ENCODE data around the gene REXO1. TPM values are rescaled to one million over a fixed set of nuclear protein-coding genes. Genes with fewer than 3 reads are reported as not detected.

Gene REXO1
- total RNA-seq, 1 experiment from 2014 or later: 56.8 TPM

GRCh38 chr19:1849886-1850398 lies 1.7 kb upstream of the REXO1 start:
- no peak for TF ChIP-seq CTCF (conservative IDR thresholded peaks at IDR 0.05)
- Histone ChIP-seq H3K27me3 (ENCODE audit: insufficient read depth, low read length) (no peaks in the 10 kb centered on the region), H3K4me2 (ENCODE audit: insufficient read depth, insufficient read length, low read length) (no peak overlapping the region), H2AFZ (ENCODE audit: low read length) (no peak overlapping the region), H2BK20ac (ENCODE audit: low read depth, low read length, poor library complexity, severe bottlenecking) (no peak overlapping the region), H3K4me1 (ENCODE audit: insufficient read depth, low read length) (no peaks in the 10 kb centered on the region), H3K4ac (ENCODE audit: low read depth, low read length) (no peak overlapping the region), H2AK5ac (ENCODE audit: insufficient read length, low read length) (no peak overlapping the region), H3K27ac (ENCODE audit: insufficient read length, low read depth, low read length) (no peak overlapping the region), H2BK12ac (ENCODE audit: insufficient read length, low read depth, low read length) (no peak overlapping the region), H4K20me1 (ENCODE audit: control insufficient read depth, insufficient read depth, insufficient read length) (peaks cover 5% of the 10 kb centered on the region), H3K79me1 (ENCODE audit: insufficient read depth, low read depth, low read length, poor library complexity, severe bottlenecking) (peaks cover 10% of the 10 kb centered on the region), H4K5ac (ENCODE audit: insufficient read length, low read depth, low read length) (no peak overlapping the region), H3K23ac (ENCODE audit: insufficient read length, low read depth, low read length) (no peak overlapping the region), H4K8ac (replicated peaks; ENCODE audit: insufficient read length, low read depth, low read length) (no peak overlapping the region), H3K79me2 (ENCODE audit: insufficient read depth, low read length) (peaks cover 20% of the 10 kb centered on the region; the same call in 1 of the 2 replicates), H2BK120ac (ENCODE audit: low read depth, low read length, poor library complexity, severe bottlenecking) (no peak overlapping the region), H3K9me3 (ENCODE audit: control insufficient read depth, low read depth, low read length) (no peaks in the 10 kb centered on the region), H2BK15ac (ENCODE audit: low read depth, low read length) (no peak overlapping the region), H3K14ac (ENCODE audit: insufficient read depth, low read length) (no peak overlapping the region), H2BK5ac (ENCODE audit: insufficient read length, low read length) (no peak overlapping the region), H3K18ac (ENCODE audit: insufficient read length, low read depth, low read length) (no peak overlapping the region), H3K9ac (ENCODE audit: extremely low read depth, insufficient read length, low read length) (no peak overlapping the region), H3K56ac (ENCODE audit: insufficient read length, low read depth, low read length) (no peak overlapping the region), H4K91ac (ENCODE audit: insufficient read length, low read depth, low read length) (no peak overlapping the region), H3T11ph (ENCODE audit: low read length) (no peak overlapping the region), H3K23me2 (ENCODE audit: insufficient read length, low read depth, low read length, poor library complexity, severe bottlenecking) (peaks cover 7% of the 10 kb centered on the region)
- no CpG with 5 or more reads among the region's 10 CpGs for WGBS (ENCODE audit: extremely low coverage, insufficient read length, low lambda C conversion rate)
- Mint-ChIP-seq H3K27ac (peak overlapping the region in 1 of 3 experiments; percentile 70; a peak in 2 of 7 replicates), H3K9me3 (no peaks in the 10 kb centered on the region), H3K27me3 (ENCODE audit: low read depth) (no peaks in the 10 kb centered on the region), H3K4me3 (no peak overlapping the region), H3K4me1 (peaks cover 20 to 43% of the 10 kb centered on the region in 2 experiments), H3K36me3 (ENCODE audit: insufficient read depth in 1 of 3, low read depth in 3 of 3) (peaks cover 0 to 10% (median 6%) of the 10 kb centered on the region in 3 experiments; a peak in 5 of 7 replicates)
- no peak for DNase-seq
